ENCODE data around the gene ERGIC1. TPM values are rescaled to one million over a fixed set of nuclear protein-coding genes. Genes with fewer than 3 reads are reported as not detected.

ERGIC1 gene
- total RNA-seq, 1 experiment from 2014 or later: 77.0 TPM

DNA sequence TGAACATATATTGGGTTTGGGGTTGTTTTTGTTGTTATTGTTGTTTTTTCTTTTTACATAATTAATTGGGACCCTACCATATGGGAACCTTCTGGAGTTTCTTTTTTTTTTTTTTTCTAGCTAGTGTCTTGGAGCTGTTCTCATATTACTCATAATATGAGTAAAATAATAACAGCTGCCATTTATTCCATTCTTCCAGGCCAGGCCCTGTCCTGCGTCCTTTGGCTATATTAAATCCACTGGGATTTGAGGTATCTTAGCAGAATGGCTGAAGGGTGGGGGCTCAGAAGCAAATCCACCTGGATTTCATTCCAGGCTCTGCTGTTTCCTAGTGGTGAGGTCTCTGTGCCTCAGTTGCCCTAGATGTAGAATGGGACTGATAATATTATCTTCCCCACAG is 77.9 kb downstream of the ERGIC1 start:
- Histone ChIP-seq H4K5ac (ENCODE audit: insufficient read length, low read depth, low read length) (no peak overlapping the region), H3K9ac (ENCODE audit: extremely low read depth, insufficient read length, low read length) (no peak overlapping the region), H3K18ac (ENCODE audit: insufficient read length, low read depth, low read length) (no peak overlapping the region), H2AFZ (ENCODE audit: low read length) (no peak overlapping the region), H3K27ac (ENCODE audit: insufficient read length, low read depth, low read length) (no peak overlapping the region), H3K9me3 (ENCODE audit: control insufficient read depth, low read depth, low read length) (no peaks in the 10 kb centered on the region), H2BK120ac (ENCODE audit: low read depth, low read length, poor library complexity, severe bottlenecking) (no peak overlapping the region), H3K14ac (ENCODE audit: insufficient read depth, low read length) (no peak overlapping the region), H2BK20ac (ENCODE audit: low read depth, low read length, poor library complexity, severe bottlenecking) (no peak overlapping the region), H2BK5ac (ENCODE audit: insufficient read length, low read length) (no peak overlapping the region), H2BK12ac (ENCODE audit: insufficient read length, low read depth, low read length) (no peak overlapping the region), H3T11ph (ENCODE audit: low read length) (no peak overlapping the region), H3K56ac (ENCODE audit: insufficient read length, low read depth, low read length) (no peak overlapping the region), H3K4me2 (ENCODE audit: insufficient read depth, insufficient read length, low read length) (no peak overlapping the region), H4K20me1 (ENCODE audit: control insufficient read depth, insufficient read depth, insufficient read length) (no peaks in the 10 kb centered on the region), H2BK15ac (ENCODE audit: low read depth, low read length) (no peak overlapping the region), H4K91ac (ENCODE audit: insufficient read length, low read depth, low read length) (no peak overlapping the region), H3K4ac (ENCODE audit: low read depth, low read length) (no peak overlapping the region), H3K4me1 (ENCODE audit: insufficient read depth, low read length) (no peaks in the 10 kb centered on the region), H2AK5ac (ENCODE audit: insufficient read length, low read length) (no peak overlapping the region), H3K79me2 (ENCODE audit: insufficient read depth, low read length) (no peaks in the 10 kb centered on the region), H3K79me1 (ENCODE audit: insufficient read depth, low read depth, low read length, poor library complexity, severe bottlenecking) (no peaks in the 10 kb centered on the region), H3K23me2 (ENCODE audit: insufficient read length, low read depth, low read length, poor library complexity, severe bottlenecking) (no peaks in the 10 kb centered on the region), H3K27me3 (ENCODE audit: insufficient read depth, low read length) (no peaks in the 10 kb centered on the region), H4K8ac (replicated peaks; ENCODE audit: insufficient read length, low read depth, low read length) (no peak overlapping the region), H3K23ac (ENCODE audit: insufficient read length, low read depth, low read length) (no peak overlapping the region)
- H3K4me3 Mint-ChIP-seq: no peak overlapping the region
- H3K4me1 Mint-ChIP-seq: peaks cover 0 to 7% of the 10 kb centered on the region in 2 experiments; a peak in 1 of 4 replicates
- TF ChIP-seq, protein P1, sequence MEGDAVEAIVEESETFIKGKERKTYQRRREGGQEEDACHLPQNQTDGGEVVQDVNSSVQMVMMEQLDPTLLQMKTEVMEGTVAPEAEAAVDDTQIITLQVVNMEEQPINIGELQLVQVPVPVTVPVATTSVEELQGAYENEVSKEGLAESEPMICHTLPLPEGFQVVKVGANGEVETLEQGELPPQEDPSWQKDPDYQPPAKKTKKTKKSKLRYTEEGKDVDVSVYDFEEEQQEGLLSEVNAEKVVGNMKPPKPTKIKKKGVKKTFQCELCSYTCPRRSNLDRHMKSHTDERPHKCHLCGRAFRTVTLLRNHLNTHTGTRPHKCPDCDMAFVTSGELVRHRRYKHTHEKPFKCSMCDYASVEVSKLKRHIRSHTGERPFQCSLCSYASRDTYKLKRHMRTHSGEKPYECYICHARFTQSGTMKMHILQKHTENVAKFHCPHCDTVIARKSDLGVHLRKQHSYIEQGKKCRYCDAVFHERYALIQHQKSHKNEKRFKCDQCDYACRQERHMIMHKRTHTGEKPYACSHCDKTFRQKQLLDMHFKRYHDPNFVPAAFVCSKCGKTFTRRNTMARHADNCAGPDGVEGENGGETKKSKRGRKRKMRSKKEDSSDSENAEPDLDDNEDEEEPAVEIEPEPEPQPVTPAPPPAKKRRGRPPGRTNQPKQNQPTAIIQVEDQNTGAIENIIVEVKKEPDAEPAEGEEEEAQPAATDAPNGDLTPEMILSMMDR (conservative IDR thresholded peaks at IDR 0.05): no peak
- peaks cover 2% of the 10 kb centered on the region for H3K27me3 Mint-ChIP-seq (ENCODE audit: low read depth)
- no peaks in the 10 kb centered on the region for H3K9me3 Mint-ChIP-seq
- no CpG with 5 or more reads among the region's 1 CpG for WGBS (ENCODE audit: extremely low coverage, insufficient read length, low lambda C conversion rate)
- no peak overlapping the region for H3K27ac Mint-ChIP-seq
- H3K36me3 Mint-ChIP-seq (ENCODE audit: insufficient read depth in 1 of 3, low read depth in 3 of 3): peaks cover 20 to 54% (median 54%) of the 10 kb centered on the region in 3 experiments; a peak in 6 of 7 replicates
- no peak for DNase-seq

Measured in H9 (cell line).